Neural cell (in vitro differentiated cells): ENCODE data around the gene TOPBP1. TPM values are rescaled to one million over a fixed set of nuclear protein-coding genes. Genes with fewer than 3 reads are reported as not detected.

Experiments
- H2AFZ ChIP-seq: fragments of 200-600, 300-800 bp; sonication (generic), shearing (Covaris generic); 2 replicates; pipeline ENCODE4 v1.6.0; 2014; ENCODE audit warnings: low read depth, mild to moderate bottlenecking, antibody characterized with exemption, low read length, moderate library complexity
- H3F3A ChIP-seq: fragments of 200-600 bp; shearing (Covaris generic); 2 replicates; pipeline ENCODE4 v1.6.1; 2016; ENCODE audit warnings: mild to moderate bottlenecking, moderate library complexity, mixed read lengths, antibody characterized with exemption, low read length; ENCODE audit not compliant: insufficient read depth, poor library complexity, severe bottlenecking
- H3K27ac ChIP-seq: fragments of 200-600, 300-800 bp; sonication (generic), shearing (Covaris generic); 2 replicates; pipeline ENCODE4 v1.5.1; 2014; ENCODE audit warnings: mild to moderate bottlenecking, low read length, moderate library complexity
- H3K27me3 ChIP-seq: fragments of 300-800, 200-600 bp; sonication (generic), shearing (Covaris generic); 2 replicates; pipeline ENCODE4 v1.6.0; 2014; ENCODE audit warnings: mild to moderate bottlenecking, low read depth, low read length, moderate library complexity; ENCODE audit not compliant: insufficient read depth
- H3K36me3 ChIP-seq: fragments of 300-800, 200-600 bp; sonication (generic), shearing (Covaris generic); 2 replicates; pipeline ENCODE4 v1.5.1; 2014; ENCODE audit warnings: mild to moderate bottlenecking, antibody characterized with exemption, low read length, moderate library complexity; ENCODE audit not compliant: insufficient read depth
- H3K4me2 ChIP-seq: fragments of 300-800, 200-600 bp; sonication (generic), shearing (Covaris generic); 2 replicates; pipeline ENCODE4 v1.6.0; 2014; ENCODE audit warnings: mild to moderate bottlenecking, low read length
- H3K4me3 ChIP-seq: fragments of 300-800, 200-600 bp; sonication (generic), shearing (Covaris generic); 2 replicates; pipeline ENCODE4 v1.5.1; 2014; ENCODE audit warnings: mild to moderate bottlenecking, low read length, moderate library complexity
- H3K79me2 ChIP-seq: fragments of 200-600 bp; shearing (Covaris generic); replicated peaks from 2 replicates; pipeline ENCODE4 v1.6.0; 2014; ENCODE audit warnings: mild to moderate bottlenecking, low read length, moderate library complexity; ENCODE audit not compliant: insufficient read depth
- H3K9ac ChIP-seq: fragments of 300-800, 200-600 bp; sonication (generic), shearing (Covaris generic); 2 replicates; pipeline ENCODE4 v1.6.1; 2016; ENCODE audit warnings: mild to moderate bottlenecking, low read length, mixed read lengths
- H3K9me2 ChIP-seq: fragments of 200-600 bp; shearing (Covaris generic); 2 replicates; pipeline ENCODE4 v1.6.1; 2016; ENCODE audit warnings: mild to moderate bottlenecking, low read length, mixed read lengths; ENCODE audit not compliant: insufficient read depth
- H3K9me3 ChIP-seq: fragments of 200-600, 300-800 bp; sonication (generic), shearing (Covaris generic); 2 replicates; pipeline ENCODE4 v1.6.1; 2016; ENCODE audit warnings: mild to moderate bottlenecking, mixed run types, low read length, moderate library complexity, mixed read lengths
- H4K20me1 ChIP-seq: fragments of 200-600 bp; shearing (Covaris generic); 2 replicates; pipeline ENCODE4 v1.6.1; 2016; ENCODE audit warnings: mild to moderate bottlenecking, mixed run types; ENCODE audit not compliant: insufficient read depth
- EP300 ChIP-seq: fragments of 450-650 bp; conservative IDR thresholded peaks from 2 replicates; pipeline ENCODE4 v1.6.1; 2014; ENCODE audit warnings: antibody characterized with exemption, mild to moderate bottlenecking, moderate library complexity; ENCODE audit not compliant: poor library complexity, severe bottlenecking
- EZH2 ChIP-seq: fragments of 200-600, 300-800 bp; shearing (Covaris generic), sonication (generic); IDR thresholded peaks from 2 replicates; pipeline ENCODE4 v1.6.1; 2014; ENCODE audit warnings: antibody characterized with exemption, low read length, borderline replicate concordance, mild to moderate bottlenecking; ENCODE audit not compliant: insufficient read depth, poor library complexity, severe bottlenecking
- MXI1 ChIP-seq: fragments of 450-650 bp; conservative IDR thresholded peaks from 2 replicates; pipeline ENCODE4 v1.6.1; 2014; ENCODE audit warnings: antibody characterized with exemption, mild to moderate bottlenecking; ENCODE audit not compliant: poor library complexity, severe bottlenecking
- POLR2AphosphoS5 ChIP-seq: IDR thresholded peaks from 2 replicates; pipeline ENCODE4 v1.6.1; 2012
- RAD21 ChIP-seq: fragments of 450-650 bp; conservative IDR thresholded peaks from 2 replicates; pipeline ENCODE4 v1.6.1; 2014; ENCODE audit warnings: antibody characterized with exemption, mild to moderate bottlenecking, moderate library complexity
- SMC3 ChIP-seq: fragments of 450-650 bp; conservative IDR thresholded peaks from 2 replicates; pipeline ENCODE4 v1.6.1; 2014; ENCODE audit warnings: antibody characterized with exemption, mild to moderate bottlenecking, moderate library complexity; ENCODE audit not compliant: poor library complexity
- TAF1 ChIP-seq: IDR thresholded peaks from 2 replicates; pipeline ENCODE4 v1.6.1; 2012; ENCODE audit warnings: low read depth
- polyA plus RNA-seq: library from polyadenylated mRNA; depleted of rRNA; stranded (reverse); fragments of >200 nt; gene quantifications from 2 replicates; pipeline ENCODE4 v1.2.3, GENCODE V29; 2014
- TF ChIP-seq, protein P1 (sequence below): IDR thresholded peaks from 2 replicates; pipeline ENCODE4 v1.6.1; 2012; ENCODE audit warnings: borderline replicate concordance
- TF ChIP-seq, protein P2 (sequence below): fragments of 450-650 bp; IDR thresholded peaks from 2 replicates; pipeline ENCODE4 v1.5.1; 2014; ENCODE audit warnings: antibody characterized with exemption, mild to moderate bottlenecking, moderate library complexity; ENCODE audit not compliant: poor library complexity, severe bottlenecking

TOPBP1 gene
- polyA plus RNA-seq, 1 donor from 2014 or later, result 46.6 TPM

DNA sequence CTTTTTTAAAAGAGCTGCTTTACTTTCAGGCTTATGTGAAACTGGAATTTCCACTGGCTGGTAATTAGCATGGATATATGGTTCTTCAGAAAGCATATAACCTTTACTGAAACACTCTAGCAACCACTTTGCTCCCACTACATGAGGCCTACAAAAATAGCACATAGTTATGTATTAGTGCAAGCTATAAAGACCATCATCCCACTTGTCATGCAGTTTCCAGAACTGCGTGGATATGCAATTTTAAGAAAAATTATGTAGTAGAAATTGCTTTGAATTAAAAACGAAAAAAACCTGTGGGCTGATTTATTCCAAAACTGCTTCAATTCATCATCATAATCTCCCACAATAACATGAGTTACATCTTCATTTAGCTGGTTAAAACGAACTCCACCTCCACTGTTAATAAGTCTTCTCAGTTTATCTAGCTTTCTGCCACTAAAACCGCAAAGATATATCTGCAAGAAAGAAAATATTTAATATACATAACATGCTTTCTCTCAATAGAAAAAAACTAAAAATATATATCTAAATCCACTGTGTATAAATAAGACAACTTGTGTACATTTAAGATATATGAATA, 12.2 kb downstream of the TOPBP1 start:
- H3K9me3 ChIP-seq, result no peaks in the 10 kb centered on the region
- H4K20me1 ChIP-seq, result no peaks in the 10 kb centered on the region
- no peaks in the 10 kb centered on the region for H3F3A ChIP-seq
- H3K9me2 ChIP-seq, result no peaks in the 10 kb centered on the region
- H3K4me3 ChIP-seq, result no peak overlapping the region
- no peaks in the 10 kb centered on the region for H3K79me2 ChIP-seq
- H3K4me2 ChIP-seq, result no peak overlapping the region
- TF ChIP-seq MXI1, result no peak
- TF ChIP-seq SMC3, result no peak
- no peak for TF ChIP-seq POLR2AphosphoS5
- no peak overlapping the region for H3K27ac ChIP-seq
- peaks cover 8% of the 10 kb centered on the region for H3K36me3 ChIP-seq
- H3K9ac ChIP-seq, result no peak overlapping the region
- no peaks in the 10 kb centered on the region for H3K27me3 ChIP-seq
- no peak overlapping the region for H2AFZ ChIP-seq

DNA sequence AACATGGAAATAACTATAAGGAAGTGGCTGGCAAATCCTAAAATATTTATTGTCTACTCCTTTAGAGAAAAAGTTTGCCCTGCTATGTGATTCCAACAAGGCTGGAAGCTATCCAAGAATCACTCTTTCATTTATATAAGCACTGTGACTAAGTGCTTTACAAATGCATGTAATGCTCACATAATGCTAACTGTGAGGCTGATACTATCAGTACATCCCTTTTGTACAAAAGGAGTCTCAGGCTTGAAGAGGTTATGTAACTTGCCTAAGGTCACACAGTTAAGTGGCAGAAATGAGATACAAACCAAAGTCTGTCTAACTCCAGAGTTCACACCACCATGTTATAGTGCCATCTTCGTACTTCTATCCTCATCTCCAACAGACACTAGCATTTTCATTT, 17.0 kb downstream of the TOPBP1 start:
- no peak for TF ChIP-seq POLR2AphosphoS5
- TF ChIP-seq, protein P1, sequence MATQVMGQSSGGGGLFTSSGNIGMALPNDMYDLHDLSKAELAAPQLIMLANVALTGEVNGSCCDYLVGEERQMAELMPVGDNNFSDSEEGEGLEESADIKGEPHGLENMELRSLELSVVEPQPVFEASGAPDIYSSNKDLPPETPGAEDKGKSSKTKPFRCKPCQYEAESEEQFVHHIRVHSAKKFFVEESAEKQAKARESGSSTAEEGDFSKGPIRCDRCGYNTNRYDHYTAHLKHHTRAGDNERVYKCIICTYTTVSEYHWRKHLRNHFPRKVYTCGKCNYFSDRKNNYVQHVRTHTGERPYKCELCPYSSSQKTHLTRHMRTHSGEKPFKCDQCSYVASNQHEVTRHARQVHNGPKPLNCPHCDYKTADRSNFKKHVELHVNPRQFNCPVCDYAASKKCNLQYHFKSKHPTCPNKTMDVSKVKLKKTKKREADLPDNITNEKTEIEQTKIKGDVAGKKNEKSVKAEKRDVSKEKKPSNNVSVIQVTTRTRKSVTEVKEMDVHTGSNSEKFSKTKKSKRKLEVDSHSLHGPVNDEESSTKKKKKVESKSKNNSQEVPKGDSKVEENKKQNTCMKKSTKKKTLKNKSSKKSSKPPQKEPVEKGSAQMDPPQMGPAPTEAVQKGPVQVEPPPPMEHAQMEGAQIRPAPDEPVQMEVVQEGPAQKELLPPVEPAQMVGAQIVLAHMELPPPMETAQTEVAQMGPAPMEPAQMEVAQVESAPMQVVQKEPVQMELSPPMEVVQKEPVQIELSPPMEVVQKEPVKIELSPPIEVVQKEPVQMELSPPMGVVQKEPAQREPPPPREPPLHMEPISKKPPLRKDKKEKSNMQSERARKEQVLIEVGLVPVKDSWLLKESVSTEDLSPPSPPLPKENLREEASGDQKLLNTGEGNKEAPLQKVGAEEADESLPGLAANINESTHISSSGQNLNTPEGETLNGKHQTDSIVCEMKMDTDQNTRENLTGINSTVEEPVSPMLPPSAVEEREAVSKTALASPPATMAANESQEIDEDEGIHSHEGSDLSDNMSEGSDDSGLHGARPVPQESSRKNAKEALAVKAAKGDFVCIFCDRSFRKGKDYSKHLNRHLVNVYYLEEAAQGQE, result no peak
- no peak for TF ChIP-seq EZH2
- TF ChIP-seq SMC3, result no peak
- no peak for TF ChIP-seq MXI1
- TF ChIP-seq, protein P2, sequence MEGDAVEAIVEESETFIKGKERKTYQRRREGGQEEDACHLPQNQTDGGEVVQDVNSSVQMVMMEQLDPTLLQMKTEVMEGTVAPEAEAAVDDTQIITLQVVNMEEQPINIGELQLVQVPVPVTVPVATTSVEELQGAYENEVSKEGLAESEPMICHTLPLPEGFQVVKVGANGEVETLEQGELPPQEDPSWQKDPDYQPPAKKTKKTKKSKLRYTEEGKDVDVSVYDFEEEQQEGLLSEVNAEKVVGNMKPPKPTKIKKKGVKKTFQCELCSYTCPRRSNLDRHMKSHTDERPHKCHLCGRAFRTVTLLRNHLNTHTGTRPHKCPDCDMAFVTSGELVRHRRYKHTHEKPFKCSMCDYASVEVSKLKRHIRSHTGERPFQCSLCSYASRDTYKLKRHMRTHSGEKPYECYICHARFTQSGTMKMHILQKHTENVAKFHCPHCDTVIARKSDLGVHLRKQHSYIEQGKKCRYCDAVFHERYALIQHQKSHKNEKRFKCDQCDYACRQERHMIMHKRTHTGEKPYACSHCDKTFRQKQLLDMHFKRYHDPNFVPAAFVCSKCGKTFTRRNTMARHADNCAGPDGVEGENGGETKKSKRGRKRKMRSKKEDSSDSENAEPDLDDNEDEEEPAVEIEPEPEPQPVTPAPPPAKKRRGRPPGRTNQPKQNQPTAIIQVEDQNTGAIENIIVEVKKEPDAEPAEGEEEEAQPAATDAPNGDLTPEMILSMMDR, result no peak
- H3F3A ChIP-seq, result no peaks in the 10 kb centered on the region
- H4K20me1 ChIP-seq, result no peaks in the 10 kb centered on the region
- H3K9ac ChIP-seq, result no peak overlapping the region
- H3K4me2 ChIP-seq, result no peak overlapping the region
- no peak overlapping the region for H3K4me3 ChIP-seq
- no peak overlapping the region for H2AFZ ChIP-seq
- peaks cover 16% of the 10 kb centered on the region for H3K36me3 ChIP-seq
- no peaks in the 10 kb centered on the region for H3K27me3 ChIP-seq
- no peak overlapping the region for H3K27ac ChIP-seq
- no peaks in the 10 kb centered on the region for H3K9me2 ChIP-seq
- H3K79me2 ChIP-seq, result no peaks in the 10 kb centered on the region
- no peaks in the 10 kb centered on the region for H3K9me3 ChIP-seq

DNA sequence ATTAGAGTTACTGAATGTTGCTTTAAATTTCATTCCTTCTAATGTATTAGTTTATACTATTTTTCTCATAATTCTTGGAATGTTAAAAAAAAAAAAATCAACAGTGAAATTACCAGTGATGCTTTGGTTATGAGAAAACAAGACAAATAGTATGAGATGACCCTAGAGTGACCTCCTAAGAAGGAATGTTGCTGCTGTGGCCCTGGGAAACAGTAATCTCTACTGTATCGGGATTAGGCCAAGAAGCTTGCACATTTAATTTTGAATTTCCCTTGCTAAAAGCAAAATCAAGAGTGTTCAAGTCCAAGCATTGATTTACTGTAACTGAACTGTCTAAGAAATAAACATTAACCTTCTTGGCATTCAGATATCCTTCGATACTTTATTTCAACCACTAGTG, 18.1 kb downstream of the TOPBP1 start:
- Histone ChIP-seq H3K4me2 (no peak overlapping the region), H3K27me3 (no peaks in the 10 kb centered on the region), H3K9me2 (no peaks in the 10 kb centered on the region), H3K9me3 (no peaks in the 10 kb centered on the region), H3K36me3 (peaks cover 12% of the 10 kb centered on the region), H3K4me3 (no peak overlapping the region), H2AFZ (no peak overlapping the region), H3K9ac (no peak overlapping the region), H3K79me2 (no peaks in the 10 kb centered on the region), H3F3A (no peaks in the 10 kb centered on the region), H4K20me1 (no peaks in the 10 kb centered on the region), H3K27ac (no peak overlapping the region)
- TF ChIP-seq, protein P1, result no peak
- TF ChIP-seq MXI1 (no peak), POLR2AphosphoS5 (no peak), RAD21 (no peak), EP300 (no peak), EZH2 (no peak), TAF1 (no peak), SMC3 (no peak)
- TF ChIP-seq, protein P2, result no peak
